ENCODE results near the gene MTOR.
"Not testable (repeated sequence)": the region's sequence is repeated elsewhere in the genome, so short reads cannot be mapped to it uniquely, and the experiment has no call there.

Gene MTOR

GRCh38 chr1:11280719-11281376, 18.5 kb upstream of the MTOR start:
- H3K27ac ChIP-seq: peak overlapping the region in 1 of 2 donors; percentile 54
- TF ChIP-seq CTCF (IDR thresholded peaks at IDR 0.05): no peak
- no peak for DNase-seq (ENCODE audit: low spot score)
- no peak overlapping the region for H3K4me3 ChIP-seq

GRCh38 chr1:11279630-11280029, 17.3 kb upstream of the MTOR start:
- Histone ChIP-seq H3K4me3 (no peak overlapping the region), H3K27ac (no peak overlapping the region)
- no peak for DNase-seq (ENCODE audit: low spot score)
- TF ChIP-seq CTCF (IDR thresholded peaks at IDR 0.05): no peak

- Histone ChIP-seq H3K27ac (no peak overlapping the region), H3K4me3 (no peak overlapping the region)
- no peak for DNase-seq (ENCODE audit: low spot score)
- no peak for TF ChIP-seq CTCF (IDR thresholded peaks at IDR 0.05)
Measured at GRCh38 chr1:11279152-11279551, 16.8 kb upstream of the MTOR start.

GRCh38 chr1:11273595-11274234, 11.4 kb upstream of the MTOR start:
- TF ChIP-seq CTCF (IDR thresholded peaks at IDR 0.05): no peak
- no peak for DNase-seq (ENCODE audit: low spot score)
- Histone ChIP-seq H3K4me3 (peak overlapping the region; percentile 93), H3K27ac (peak overlapping the region; percentile 82 to 97)

GRCh38 chr1:11272832-11273594, 10.7 kb upstream of the MTOR start, which contains the start of gene UBIAD1:
Gene UBIAD1 (plus strand): TSS chr1:11273198. CDS start chr1:11273532, 334 bp downstream.
- no peak for TF ChIP-seq CTCF (IDR thresholded peaks at IDR 0.05)
- Histone ChIP-seq H3K27ac (peak within 1 kb of the TSS; percentile 82 to 97), H3K4me3 (peak within 1 kb of the TSS; percentile 93)
- DNase-seq (ENCODE audit: low spot score): peak; percentile 85

GRCh38 chr1:11272544-11272831, 10.1 kb upstream of the MTOR start:
- Histone ChIP-seq H3K4me3 (peak overlapping the region; percentile 93), H3K27ac (peak overlapping the region in 1 of 2 donors; percentile 97)
- no peak for TF ChIP-seq CTCF (IDR thresholded peaks at IDR 0.05)
- DNase-seq (ENCODE audit: low spot score): no peak

- DNase-seq (ENCODE audit: low spot score); H3K27ac ChIP-seq; H3K4me3 ChIP-seq: not testable (repeated sequence)
Measured at GRCh38 chr1:11267350-11268337, 5.3 kb upstream of the MTOR start.
